D721Med (cell line): Measurements from ENCODE around the gene MBD3L5.

Experiments
- DNase-seq: peaks from one replicate; pipeline ENCODE4 v3.0.0; 2011; ENCODE audit warnings: low spot score; ENCODE audit not compliant: insufficient read length
- FAIRE-seq: peaks from 2 replicates; lab custom pipeline; 2011; peaks lifted over from hg19 to GRCh38; lab: Jason Lieb, UNC
- CTCF ChIP-seq: IDR thresholded peaks from 2 replicates; pipeline ENCODE4 v1.5.1; 2012; ENCODE audit warnings: mild to moderate bottlenecking, control low read depth; ENCODE audit not compliant: insufficient read depth; ENCODE audit errors: missing control alignments

MBD3L5 gene

GRCh38 chr19:6999933-7000332 lies 30.4 kb upstream of the MBD3L5 start:
- FAIRE-seq (no peak), DNase-seq (no peak)
- TF ChIP-seq CTCF: no peak

DNA sequence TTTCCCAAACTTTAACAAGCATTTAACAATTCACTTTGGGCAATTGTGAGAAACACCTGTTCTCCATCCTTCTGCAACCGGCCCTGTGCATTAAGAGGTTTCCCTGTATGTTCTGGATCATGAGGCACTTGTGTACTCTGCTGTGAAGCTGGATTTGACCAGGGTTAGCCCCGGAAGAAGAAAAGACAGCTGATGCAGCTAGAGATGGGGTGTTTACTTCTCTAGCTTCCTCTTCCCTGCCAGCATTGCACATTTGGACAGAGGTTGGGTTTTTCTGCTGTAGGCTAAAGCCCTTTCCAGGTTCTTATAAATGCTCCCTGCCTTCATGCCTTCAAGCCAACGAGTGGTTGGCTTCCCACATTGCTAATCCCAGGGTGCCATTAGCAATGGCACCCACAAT lies 30.0 kb upstream of the MBD3L5 start:
- no peak for DNase-seq
- no peak for FAIRE-seq
- TF ChIP-seq CTCF: no peak

GRCh38 chr19:7000816-7001215 lies 29.6 kb upstream of the MBD3L5 start:
- DNase-seq: no peak
- no peak for FAIRE-seq
- TF ChIP-seq CTCF: no peak

DNA sequence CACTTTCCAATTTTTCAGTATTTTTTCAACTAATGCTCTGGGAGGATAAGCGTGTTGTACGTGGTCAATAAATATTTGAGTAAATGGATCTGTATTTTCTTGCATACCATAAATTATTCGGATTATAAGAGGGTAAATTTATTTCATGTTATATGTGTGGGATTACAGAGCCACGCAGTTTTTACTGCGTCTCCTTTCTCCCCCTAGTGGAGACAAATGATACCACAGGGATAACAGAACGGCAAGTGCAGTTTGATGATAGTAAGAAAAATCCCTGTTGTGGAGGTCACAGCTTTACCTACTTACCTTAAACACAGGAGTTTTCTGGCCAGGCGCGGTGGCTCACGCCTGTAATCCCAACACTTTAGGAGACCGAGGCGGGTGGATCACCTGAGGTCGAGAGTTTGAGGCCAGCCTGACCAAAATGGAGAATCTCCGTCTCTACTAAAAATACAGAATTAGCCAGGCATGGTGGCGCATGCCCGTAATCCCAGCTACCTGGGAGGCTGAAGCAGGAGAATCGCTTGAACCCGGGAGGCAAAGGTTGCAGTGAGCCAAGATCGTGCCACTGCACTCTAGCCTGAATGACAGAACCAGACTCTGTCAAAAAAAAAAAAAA lies 26.0 kb upstream of the MBD3L5 start:
- no peak for DNase-seq
- no peak for FAIRE-seq
- no peak for TF ChIP-seq CTCF

DNA sequence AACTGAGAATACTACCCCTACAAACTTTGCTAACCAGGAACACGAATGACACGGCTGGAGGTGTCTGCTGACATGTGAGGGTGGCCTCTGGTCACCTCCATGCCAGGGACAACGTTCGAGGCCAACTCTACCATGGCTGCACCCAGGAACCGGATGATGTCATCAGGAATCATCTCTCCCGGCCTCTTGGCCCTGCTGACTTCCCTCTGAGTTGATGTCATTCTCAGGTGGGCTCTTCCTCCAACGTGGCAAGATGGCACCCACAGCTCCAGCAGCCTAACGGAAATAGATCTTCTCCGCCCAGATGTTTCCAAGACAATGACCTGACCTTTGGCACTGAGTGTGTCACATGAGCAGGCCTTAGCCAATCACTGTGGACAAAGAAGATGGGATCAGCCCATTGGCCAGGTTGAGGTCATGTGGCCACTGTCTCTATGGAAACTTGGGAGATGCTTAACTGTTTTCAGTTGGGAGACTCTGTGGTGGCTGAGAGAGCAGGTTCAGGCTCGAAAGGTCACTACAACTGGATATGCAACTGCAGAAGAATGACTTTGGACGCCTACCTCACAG lies 24.2 kb upstream of the MBD3L5 start:
- FAIRE-seq (no peak), DNase-seq (no peak)
- no peak for TF ChIP-seq CTCF

GRCh38 chr19:7007859-7008258 lies 22.5 kb upstream of the MBD3L5 start:
- no peak for TF ChIP-seq CTCF
- no peak for FAIRE-seq
- DNase-seq: no peak

- DNase-seq (no peak), FAIRE-seq (no peak)
- TF ChIP-seq CTCF: no peak
Measured at GRCh38 chr19:7010722-7011593, 19.4 kb upstream of the MBD3L5 start.
